Activated CD4-positive, alpha-beta T cell treated with anti-CD3 and anti-CD28 coated beads, Interleukin-2, amount 10 ng/mL, durations not matched to agents 7 days and 5 days (primary cell): ENCODE results near the gene CHML. TPM values are rescaled to one million over a fixed set of nuclear protein-coding genes. Genes with fewer than 3 reads are reported as not detected.

Experiments
- CTCF ChIA-PET: fragments of 350-600 bp; sonication (Branson Sonifier 250); formaldehyde crosslinking; loops from one replicate; lab custom pipeline; 2021; ENCODE audit warnings: antibody characterized with exemption; lab: Charles Lee
- POLR2A ChIA-PET: fragments of 350-600 bp; sonication (Branson Sonifier 250); formaldehyde crosslinking; loops from one replicate; lab custom pipeline; 2021; ENCODE audit warnings: antibody characterized with exemption; lab: Charles Lee
- DNase-seq: peaks from one replicate; pipeline ENCODE4 v3.0.0-alpha.2; 2020
- H3K27ac Mint-ChIP-seq: one replicate; pipeline ENCODE4 v1.8.0; 2021; ENCODE audit warnings: mild to moderate bottlenecking, moderate library complexity, mixed read lengths
- H3K27me3 Mint-ChIP-seq: one replicate; pipeline ENCODE4 v1.8.0; 2021; ENCODE audit warnings: mixed read lengths
- H3K36me3 Mint-ChIP-seq: one replicate; pipeline ENCODE4 v1.8.0; 2021; ENCODE audit warnings: low read depth, mixed read lengths
- H3K4me1 Mint-ChIP-seq: one replicate; pipeline ENCODE4 v1.8.0; 2021; ENCODE audit warnings: mixed read lengths
- H3K4me3 Mint-ChIP-seq: one replicate; pipeline ENCODE4 v1.8.0; 2021; ENCODE audit warnings: mild to moderate bottlenecking, moderate library complexity, mixed read lengths
- H3K9me3 Mint-ChIP-seq: one replicate; pipeline ENCODE4 v1.8.0; 2021; ENCODE audit warnings: mixed read lengths
- total RNA-seq, 2 experiments: library from RNA; stranded (reverse); gene quantifications; one replicate each; pipeline ENCODE4 v1.2.3, GENCODE V29; 2021

The CHML gene
- total RNA-seq, 2 experiments from 2014 or later = 13.0 to 16.3 TPM

- DNase-seq = no peak
- CTCF ChIA-PET = interaction anchor here (1.3 to 2.1 kb wide), 2 partner anchors 9 to 11 kb away, joined by 4 to 6 read pairs; no protein-coding TSS in a partner anchor
- Mint-ChIP-seq H3K36me3 (peaks cover 16% of the 10 kb centered on the region), H3K27me3 (peaks cover 3% of the 10 kb centered on the region), H3K4me3 (no peak overlapping the region), H3K4me1 (peaks cover 31% of the 10 kb centered on the region), H3K27ac (peak overlapping the region; percentile 20), H3K9me3 (peaks cover 5% of the 10 kb centered on the region)
- POLR2A ChIA-PET = no interaction called here
Observed at GRCh38 chr1:241641773-241642592, 1.8 kb upstream of the CHML start.

- Mint-ChIP-seq H3K4me3 (peak overlapping the region; percentile 70), H3K27me3 (peaks cover 3% of the 10 kb centered on the region), H3K4me1 (peaks cover 37% of the 10 kb centered on the region), H3K9me3 (peaks cover 5% of the 10 kb centered on the region), H3K36me3 (peaks cover 19% of the 10 kb centered on the region), H3K27ac (peak overlapping the region; percentile 83)
- ChIA-PET POLR2A (interaction anchor here (0.9 kb wide), 1 partner anchor 36 kb away, joined by 3 read pairs; no protein-coding TSS in a partner anchor), CTCF (interaction anchor here (0.8 to 2.1 kb wide), 3 partner anchors 10 to 30 kb away, joined by 3 to 6 read pairs (median 4); no protein-coding TSS in a partner anchor)
- no peak for DNase-seq
Observed at GRCh38 chr1:241640867-241641622, 876 bp upstream of the CHML start.

GRCh38 chr1:241639623-241640148, 483 bp downstream of the CHML start:
- peak overlapping the region; percentile 85 for H3K4me3 Mint-ChIP-seq
- peaks cover 45% of the 10 kb centered on the region for H3K4me1 Mint-ChIP-seq
- H3K36me3 Mint-ChIP-seq = peaks cover 31% of the 10 kb centered on the region
- CTCF ChIA-PET = interaction anchor here (0.7 to 2.1 kb wide), 2 partner anchors 13 kb away, joined by 4 to 6 read pairs; no protein-coding TSS in a partner anchor
- DNase-seq = peak; percentile 44
- no peaks in the 10 kb centered on the region for H3K27me3 Mint-ChIP-seq
- H3K27ac Mint-ChIP-seq = peak overlapping the region; percentile 94
- peaks cover 5% of the 10 kb centered on the region for H3K9me3 Mint-ChIP-seq
- POLR2A ChIA-PET = no interaction called here

GRCh38 chr1:241638909-241639622, 1.1 kb downstream of the CHML start:
- peaks cover 49% of the 10 kb centered on the region for H3K4me1 Mint-ChIP-seq
- H3K27me3 Mint-ChIP-seq = no peaks in the 10 kb centered on the region
- H3K4me3 Mint-ChIP-seq = peak overlapping the region; percentile 85
- CTCF ChIA-PET = no interaction called here
- H3K27ac Mint-ChIP-seq = peak overlapping the region; percentile 94
- POLR2A ChIA-PET = no interaction called here
- no peak for DNase-seq
- peaks cover 5% of the 10 kb centered on the region for H3K9me3 Mint-ChIP-seq
- peaks cover 37% of the 10 kb centered on the region for H3K36me3 Mint-ChIP-seq

- Mint-ChIP-seq H3K9me3 (peaks cover 4% of the 10 kb centered on the region), H3K27ac (peak overlapping the region; percentile 73), H3K36me3 (peaks cover 38% of the 10 kb centered on the region), H3K4me1 (peaks cover 48% of the 10 kb centered on the region), H3K4me3 (peak overlapping the region; percentile 85), H3K27me3 (no peaks in the 10 kb centered on the region)
- POLR2A ChIA-PET = no interaction called here
- DNase-seq = no peak
- CTCF ChIA-PET = no interaction called here
Observed at GRCh38 chr1:241638099-241638682, 2.0 kb downstream of the CHML start.

- peak overlapping the region; percentile 85 for H3K4me3 Mint-ChIP-seq
- POLR2A ChIA-PET = no interaction called here
- no peak overlapping the region for H3K27ac Mint-ChIP-seq
- no peaks in the 10 kb centered on the region for H3K27me3 Mint-ChIP-seq
- no peak for DNase-seq
- CTCF ChIA-PET = interaction anchor here (1.4 kb wide), 1 partner anchor 10 kb away, joined by 4 read pairs; no protein-coding TSS in a partner anchor
- H3K9me3 Mint-ChIP-seq = peaks cover 3% of the 10 kb centered on the region
- peaks cover 38% of the 10 kb centered on the region for H3K36me3 Mint-ChIP-seq
- peaks cover 48% of the 10 kb centered on the region for H3K4me1 Mint-ChIP-seq
Observed at GRCh38 chr1:241637604-241638003, 2.6 kb downstream of the CHML start.

GRCh38 chr1:241637046-241637590, 3.1 kb downstream of the CHML start:
- Mint-ChIP-seq H3K4me1 (peaks cover 50% of the 10 kb centered on the region), H3K4me3 (no peak overlapping the region), H3K36me3 (peaks cover 37% of the 10 kb centered on the region), H3K27ac (no peak overlapping the region), H3K9me3 (no peaks in the 10 kb centered on the region), H3K27me3 (no peaks in the 10 kb centered on the region)
- no peak for DNase-seq
- CTCF ChIA-PET = interaction anchor here (1.4 kb wide), 1 partner anchor 10 kb away, joined by 4 read pairs; no protein-coding TSS in a partner anchor
- POLR2A ChIA-PET = no interaction called here

GRCh38 chr1:241636291-241636690, 3.9 kb downstream of the CHML start:
- Mint-ChIP-seq H3K27me3 (no peaks in the 10 kb centered on the region), H3K36me3 (peaks cover 44% of the 10 kb centered on the region), H3K4me3 (no peak overlapping the region), H3K4me1 (peaks cover 56% of the 10 kb centered on the region), H3K9me3 (no peaks in the 10 kb centered on the region), H3K27ac (no peak overlapping the region)
- ChIA-PET CTCF (interaction anchor here (0.9 to 1.4 kb wide), 2 partner anchors 9 to 17 kb away, joined by 3 to 4 read pairs; no protein-coding TSS in a partner anchor), POLR2A (no interaction called here)
- no peak for DNase-seq

- Mint-ChIP-seq H3K36me3 (peaks cover 44% of the 10 kb centered on the region), H3K27ac (no peak overlapping the region), H3K4me3 (no peak overlapping the region), H3K4me1 (peaks cover 51% of the 10 kb centered on the region), H3K27me3 (no peaks in the 10 kb centered on the region), H3K9me3 (no peaks in the 10 kb centered on the region)
- DNase-seq = no peak
- ChIA-PET POLR2A (no interaction called here), CTCF (interaction anchor here (0.8 to 0.9 kb wide), 2 partner anchors 16 to 18 kb away, joined by 3 read pairs; no protein-coding TSS in a partner anchor)
Observed at GRCh38 chr1:241635556-241636152, 4.5 kb downstream of the CHML start.

- no peak for DNase-seq
- peaks cover 44% of the 10 kb centered on the region for H3K4me1 Mint-ChIP-seq
- no peaks in the 10 kb centered on the region for H3K9me3 Mint-ChIP-seq
- ChIA-PET POLR2A (no interaction called here), CTCF (interaction anchor here (1.1 kb wide), 1 partner anchor 11 kb away, joined by 3 read pairs; no protein-coding TSS in a partner anchor)
- H3K27ac Mint-ChIP-seq = no peak overlapping the region
- no peaks in the 10 kb centered on the region for H3K27me3 Mint-ChIP-seq
- H3K4me3 Mint-ChIP-seq = no peak overlapping the region
- H3K36me3 Mint-ChIP-seq = peaks cover 41% of the 10 kb centered on the region
Observed at GRCh38 chr1:241632987-241633386, 7.2 kb downstream of the CHML start.

GRCh38 chr1:241631674-241632073, 8.5 kb downstream of the CHML start:
- no peaks in the 10 kb centered on the region for H3K27me3 Mint-ChIP-seq

More at GRCh38 chr1:241631674-241632073, 8.5 kb downstream of the CHML start:
- no peaks in the 10 kb centered on the region for H3K9me3 Mint-ChIP-seq
- no peak overlapping the region for H3K27ac Mint-ChIP-seq
- CTCF ChIA-PET = interaction anchor here (1.1 kb wide), 1 partner anchor 9 kb away, joined by 3 read pairs; no protein-coding TSS in a partner anchor
- POLR2A ChIA-PET = no interaction called here
- peaks cover 29% of the 10 kb centered on the region for H3K36me3 Mint-ChIP-seq
- H3K4me1 Mint-ChIP-seq = peaks cover 40% of the 10 kb centered on the region
- H3K4me3 Mint-ChIP-seq = no peak overlapping the region
- DNase-seq = no peak
